Measurements from ENCODE around the gene TRPV4.

- TF ChIP-seq CTCF (IDR thresholded peaks at IDR 0.05) (no peak), POLR2AphosphoS5 (IDR thresholded peaks at IDR 0.05; ENCODE audit: insufficient read depth in 1 of 2, low read depth in 1 of 2) (no peak)
These were observed 18.5 kb downstream of the TRPV4 start for GRCh38 chr12:109814600-109815150.

Measured in vagina (tissue), 2 donors.